Smooth muscle cell of the coronary artery (primary cell): Measurements from ENCODE around the gene CLIC3. TPM values are rescaled to one million over a fixed set of nuclear protein-coding genes. Genes with fewer than 3 reads are reported as not detected.

Experiments
- total RNA-seq: library from RNA; depleted of rRNA; stranded (reverse); fragments of >200 nt; gene quantifications from 2 replicates; pipeline ENCODE4 v1.2.3, GENCODE V29; 2014; ENCODE audit warnings: low replicate concordance

Gene CLIC3
- 1.3 and 4.6 TPM in 2 replicates for total RNA-seq

DNA sequence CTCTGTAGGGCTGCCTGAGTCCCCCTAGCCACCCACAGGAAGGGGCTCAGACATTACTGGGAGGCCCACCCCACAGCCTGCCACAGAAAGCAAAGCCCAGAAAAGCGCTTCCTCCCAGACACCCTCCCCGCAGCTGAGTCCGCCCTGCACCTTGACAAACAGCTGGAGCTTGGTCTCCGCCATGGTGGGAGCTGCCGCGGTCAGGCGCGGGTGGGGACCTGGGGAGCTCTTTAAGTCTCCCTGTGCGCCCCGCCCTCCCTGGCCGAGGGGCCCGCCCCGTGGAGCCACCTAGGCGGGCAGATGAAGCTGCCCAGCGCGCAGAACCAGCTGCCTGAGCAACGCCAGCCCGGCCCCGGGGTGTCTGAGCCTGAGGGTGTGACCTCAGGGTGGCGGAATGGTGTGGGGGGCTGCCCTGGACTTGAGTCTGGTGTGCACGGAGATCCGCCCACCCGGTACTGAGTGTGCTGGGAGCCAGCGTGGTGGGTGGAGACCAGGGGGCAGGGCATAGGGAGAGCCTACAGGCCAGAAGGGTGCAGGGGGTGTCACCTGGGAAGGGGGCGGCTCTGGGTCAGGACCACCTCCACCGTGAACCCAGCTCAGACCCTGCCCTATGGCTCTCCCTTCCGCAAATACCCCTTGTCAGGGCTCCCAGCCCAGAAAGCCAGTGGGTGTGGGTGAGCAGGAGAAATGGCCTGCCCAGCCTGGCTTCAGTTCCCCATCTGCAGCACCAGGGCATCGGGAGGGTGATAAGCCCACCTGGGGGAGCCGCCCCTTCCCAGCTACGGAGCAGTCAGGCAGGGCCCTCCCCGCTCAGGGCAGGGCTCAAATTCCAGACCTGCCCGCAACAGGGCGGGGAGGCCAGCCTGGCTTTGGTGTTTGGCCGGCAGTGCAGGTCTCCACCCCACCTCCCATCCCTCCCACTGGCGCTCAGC, at the start of gene CLIC3:
TSS of gene CLIC3 (minus strand) at position 208 of the 932 bp plus-strand sequence. CDS start at position 183, 25 bp downstream.

GRCh38 chr9:137031904-137032640, 35.7 kb upstream of the CLIC3 start, which contains the start of gene FUT7:
FUT7 (minus strand) TSS chr9:137032088; CDS start chr9:137031991, 97 bp downstream.

GRCh38 chr9:137027369-137028262, 31.2 kb upstream of the CLIC3 start, which contains the start of gene ABCA2:
ABCA2 (minus strand) TSS chr9:137028237; CDS start chr9:137028140, 97 bp downstream.

DNA sequence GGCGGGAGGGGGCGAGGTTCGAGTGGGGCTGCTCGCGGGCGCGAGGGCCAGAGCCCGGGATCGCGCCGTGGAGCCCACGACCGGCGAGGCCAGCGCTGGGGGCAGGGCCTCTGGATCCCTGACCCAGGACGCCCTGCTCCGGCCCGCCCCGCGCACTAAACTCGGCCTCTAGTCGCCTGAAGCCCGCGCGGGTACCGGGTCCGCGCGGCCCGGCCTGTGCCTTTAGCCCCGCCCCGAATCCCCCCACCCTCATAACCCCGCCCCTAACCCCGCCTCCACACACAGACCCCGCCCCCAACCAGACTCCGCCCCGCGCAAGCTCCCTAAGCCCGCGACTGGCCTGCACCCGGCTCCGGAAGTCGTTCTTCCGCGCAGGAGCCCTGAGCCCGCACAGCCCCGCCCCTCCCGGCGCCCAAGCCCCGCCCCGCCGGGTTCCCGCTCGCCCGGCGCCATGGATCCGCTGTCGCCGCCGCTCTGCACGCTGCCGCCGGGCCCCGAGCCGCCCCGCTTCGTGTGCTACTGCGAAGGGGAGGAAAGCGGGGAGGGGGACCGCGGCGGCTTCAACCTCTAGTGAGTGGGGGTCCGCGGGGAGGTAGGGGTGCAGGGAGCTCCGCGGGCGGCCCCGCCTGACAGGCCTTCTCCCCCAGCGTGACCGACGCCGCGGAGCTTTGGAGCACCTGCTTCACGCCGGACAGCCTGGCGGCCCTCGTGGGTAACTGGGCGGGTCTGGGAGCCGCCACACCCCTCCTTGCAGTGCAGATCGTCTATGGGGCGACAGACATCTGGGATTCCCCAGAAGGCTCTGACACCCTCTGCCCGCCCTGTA, 4.2 kb downstream of the CLIC3 start, which contains the start of gene PAXX:
TSS of gene PAXX (plus strand) at position 430 of the 826 bp plus-strand sequence. CDS start at position 452, 22 bp downstream.

GRCh38 chr9:136982232-136983051, 13.9 kb downstream of the CLIC3 start, which contains the start of gene LCNL1:
LCNL1 (plus strand) TSS chr9:136982993; CDS start chr9:136983587, 594 bp downstream.

DNA sequence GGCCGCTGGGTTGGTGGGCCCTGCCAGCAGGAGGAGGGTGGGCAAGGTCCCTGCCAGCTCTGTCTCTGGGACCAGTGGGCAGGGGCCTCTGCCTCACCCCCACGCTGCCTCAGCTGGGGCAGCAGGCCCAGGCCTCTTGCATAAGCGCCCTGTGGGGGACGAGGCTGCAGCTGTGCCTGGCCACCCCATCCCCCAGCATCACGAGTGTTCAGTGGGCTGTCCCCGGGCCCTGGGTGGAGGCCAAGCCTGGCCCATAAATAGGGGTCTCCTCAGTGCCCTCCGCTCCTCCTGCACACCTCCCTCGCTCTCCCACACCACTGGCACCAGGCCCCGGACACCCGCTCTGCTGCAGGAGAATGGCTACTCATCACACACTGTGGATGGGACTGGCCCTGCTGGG, 19.1 kb downstream of the CLIC3 start, which contains the start of gene PTGDS:
TSS of gene PTGDS (plus strand) at position 282 of the 400 bp plus-strand sequence. CDS start at position 357, 75 bp downstream.

GRCh38 chr9:136951541-136952320, 44.6 kb downstream of the CLIC3 start, which contains the start of gene LCN12:
LCN12 (plus strand) TSS chr9:136952273; CDS start chr9:136952328, 55 bp downstream.

Other genes with a start within 250 kb of the CLIC3 start
- gene LCN6, start 248.0 kb downstream of the CLIC3 start, total RNA-seq: not detected in 2 replicates
- gene LCN8, start 238.3 kb downstream of the CLIC3 start, total RNA-seq: not detected in 2 replicates
- not detected in 2 replicates for gene LCN15, start 232.1 kb downstream of the CLIC3 start, total RNA-seq
- gene TMEM141, start 205.2 kb downstream of the CLIC3 start, total RNA-seq: 36.9 and 88.0 TPM in 2 replicates
- gene CCDC183, start 200.2 kb downstream of the CLIC3 start, total RNA-seq: 0.30 and 2.2 TPM in 2 replicates
- gene RABL6, start 188.6 kb downstream of the CLIC3 start, total RNA-seq: 45.7 and 60.1 TPM in 2 replicates
- gene AJM1, start 154.1 kb downstream of the CLIC3 start, total RNA-seq: 0.90 and 1.6 TPM in 2 replicates
- 229 and 269 TPM in 2 replicates for gene PHPT1, start 147.2 kb downstream of the CLIC3 start, total RNA-seq
- 0.59 and 0.75 TPM in 2 replicates for gene MAMDC4, start 144.2 kb downstream of the CLIC3 start, total RNA-seq
- gene EDF1, start 130.3 kb downstream of the CLIC3 start, total RNA-seq: 483 and 575 TPM in 2 replicates
- gene TRAF2, start 110.1 kb downstream of the CLIC3 start, total RNA-seq: 6.7 and 9.3 TPM in 2 replicates
- 139 and 223 TPM in 2 replicates for gene FBXW5, start 51.8 kb downstream of the CLIC3 start, total RNA-seq
- not detected in 2 replicates for gene C8G, start 51.3 kb downstream of the CLIC3 start, total RNA-seq
- not detected in 2 replicates for gene LCN12, start 44.3 kb downstream of the CLIC3 start, total RNA-seq
- 1.1 and 33.0 TPM in 2 replicates for gene PTGDS, start 19.1 kb downstream of the CLIC3 start, total RNA-seq
- 0.15 and 6.1 TPM in 2 replicates for gene LCNL1, start 13.6 kb downstream of the CLIC3 start, total RNA-seq
- gene PAXX, start 4.1 kb downstream of the CLIC3 start, total RNA-seq: 4.6 and 11.6 TPM in 2 replicates
- 13.4 and 39.3 TPM in 2 replicates for gene ABCA2, start 31.7 kb upstream of the CLIC3 start, total RNA-seq
- gene FUT7, start 35.5 kb upstream of the CLIC3 start, total RNA-seq: not detected in 2 replicates
- gene NPDC1, start 49.6 kb upstream of the CLIC3 start, total RNA-seq: 9.5 and 11.6 TPM in 2 replicates
- gene ENTPD2, start 57.5 kb upstream of the CLIC3 start, total RNA-seq: not detected in 2 replicates
- gene SAPCD2, start 74.0 kb upstream of the CLIC3 start, total RNA-seq: under 0.01 and 2.2 TPM in 2 replicates
- 12.3 and 12.9 TPM in 2 replicates for gene UAP1L1, start 80.9 kb upstream of the CLIC3 start, total RNA-seq
- 69.0 and 76.6 TPM in 2 replicates for gene MAN1B1, start 90.4 kb upstream of the CLIC3 start, total RNA-seq
- 93.0 and 99.2 TPM in 2 replicates for gene DPP7, start 118.2 kb upstream of the CLIC3 start, total RNA-seq
- gene GRIN1, start 142.6 kb upstream of the CLIC3 start, total RNA-seq: under 0.01 TPM in 1 of 2 replicates, not detected in the other
- gene LRRC26, start 173.5 kb upstream of the CLIC3 start, total RNA-seq: not detected in 2 replicates
- gene TMEM210, start 175.5 kb upstream of the CLIC3 start, total RNA-seq: not detected in 2 replicates
- gene ANAPC2, start 192.0 kb upstream of the CLIC3 start, total RNA-seq: 20.3 and 24.0 TPM in 2 replicates
- 52.3 and 82.1 TPM in 2 replicates for gene SSNA1, start 192.1 kb upstream of the CLIC3 start, total RNA-seq
- 1.5 and 4.6 TPM in 2 replicates for gene TPRN, start 204.2 kb upstream of the CLIC3 start, total RNA-seq
- 23.2 and 25.3 TPM in 2 replicates for gene TMEM203, start 209.1 kb upstream of the CLIC3 start, total RNA-seq
- 1.6 and 3.2 TPM in 2 replicates for gene NDOR1, start 209.1 kb upstream of the CLIC3 start, total RNA-seq
- gene RNF208, start 225.7 kb upstream of the CLIC3 start, total RNA-seq: not detected in 2 replicates
- 0.12 and 0.30 TPM in 2 replicates for gene CYSRT1, start 228.6 kb upstream of the CLIC3 start, total RNA-seq
- under 0.01 TPM in 1 of 2 replicates, not detected in the other for gene RNF224, start 230.9 kb upstream of the CLIC3 start, total RNA-seq
- gene SLC34A3, start 234.3 kb upstream of the CLIC3 start, total RNA-seq: not detected in 2 replicates
- 117 and 143 TPM in 2 replicates for gene TUBB4B, start 244.7 kb upstream of the CLIC3 start, total RNA-seq